Measurements from ENCODE around the gene ST8SIA5. TPM values are rescaled to one million over a fixed set of nuclear protein-coding genes. Genes with fewer than 3 reads are reported as not detected.

Gene ST8SIA5
- total and polyA plus RNA-seq, 9 of the 15 experiments (the other 6 are each of a cell fraction or from before 2014, with no cell fraction given) = 0.03 to 0.33 (median 0.06) TPM; not detected in 5

DNA sequence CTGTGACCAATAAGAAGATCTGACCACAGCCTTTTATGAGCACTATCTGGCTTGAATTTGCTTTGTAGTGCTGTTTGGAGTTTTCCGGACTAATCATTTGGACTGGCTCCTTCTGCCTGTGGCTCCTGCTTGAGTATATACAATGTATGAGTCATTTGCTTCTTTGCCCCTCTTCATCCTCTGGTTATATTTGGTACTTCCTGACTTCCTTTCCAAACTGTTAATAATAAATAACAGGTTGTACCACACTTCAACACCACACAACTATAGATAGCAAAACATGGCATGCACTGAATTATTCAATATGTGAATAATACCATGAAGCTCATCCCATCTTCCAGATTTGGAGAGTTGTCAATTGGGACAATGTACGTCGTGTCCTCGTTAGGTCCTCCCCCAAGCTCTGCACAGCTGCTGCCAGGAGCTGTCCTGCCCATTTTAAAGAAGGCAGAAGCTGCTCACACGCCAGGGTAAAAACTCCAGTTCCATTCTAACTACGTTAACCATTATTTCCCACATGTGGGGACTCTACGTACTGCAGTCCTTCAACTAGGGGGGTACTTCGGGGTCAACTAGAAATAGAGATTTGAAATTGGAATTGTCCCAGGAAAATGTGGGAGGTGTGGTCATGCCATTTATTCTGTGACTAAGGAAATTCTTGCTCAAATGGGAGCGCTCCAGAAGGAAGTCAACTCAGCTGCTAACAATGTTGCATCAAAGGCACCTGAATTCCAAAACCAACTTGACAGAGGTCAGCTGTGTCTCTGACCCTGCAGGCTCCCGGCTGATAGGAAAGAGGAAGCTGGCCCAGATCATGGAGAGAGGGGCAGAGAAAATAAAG lies 38.1 kb downstream of the ST8SIA5 start:
- no peak overlapping the region for H2AFZ ChIP-seq (ENCODE audit: low read depth, low read length)
- no peak for DNase-seq (ENCODE audit: extremely low read depth in 1 of 4, low spot score in 3 of 4)
- H3K27ac ChIP-seq (ENCODE audit: extremely low read depth, low read depth, low read length) = no peak overlapping the region
- ChIA-PET CTCF (ENCODE audit: low intra/inter-chr PET ratio) (no interaction called here), POLR2A (interaction anchor here (0.8 kb wide), 1 partner anchor 33 kb away, joined by 3 read pairs; no protein-coding TSS in a partner anchor)
- TF ChIP-seq ELF1 (tag; IDR thresholded peaks at IDR 0.05) (no peak), RFX7 (CRISPR knock-in tag; IDR thresholded peaks at IDR 0.05) (no peak), KLF16 (IDR thresholded peaks at IDR 0.05) (no peak)
- in situ Hi-C loops (cut with MboI) = no loop called here
- H3K9me1 ChIP-seq (ENCODE audit: control insufficient read depth, insufficient read depth, low read length) = no peaks in the 10 kb centered on the region
- no peak overlapping the region for H3K4me2 ChIP-seq (ENCODE audit: insufficient read depth, low read length)
- no peak overlapping the region for H3K4me3 ChIP-seq
- H3K9ac ChIP-seq (ENCODE audit: insufficient read depth in 1 of 2, low read depth in 2 of 2, low read length in 2 of 2) = no peak overlapping the region
- no peaks in the 10 kb centered on the region for H3K9me3 ChIP-seq (replicated peaks; ENCODE audit: control insufficient read depth, insufficient read depth, low read depth, low read length)
- no TSS peak for BruUV-seq (replicated peaks)
- no peaks in the 10 kb centered on the region for H4K20me1 ChIP-seq (replicated peaks; ENCODE audit: control insufficient read depth, insufficient read depth, low read length)
- no peaks in the 10 kb centered on the region for H3K36me3 ChIP-seq (ENCODE audit: control insufficient read depth, insufficient read depth, low read length)
- FAIRE-seq = no peak
- intact Hi-C loops (cut with micrococcal nuclease) = no loop called here
- no peaks in the 10 kb centered on the region for H3K79me2 ChIP-seq (ENCODE audit: control insufficient read depth, insufficient read depth, low read length)
- WGBS (ENCODE audit: insufficient coverage, low coverage, missing lambda C conversion rate) = 0% methylated on average over 10 of the region's 10 CpGs
- H3K27me3 ChIP-seq (ENCODE audit: control insufficient read depth in 2 of 2, insufficient read depth in 2 of 2, low read length in 2 of 2) = peaks cover 0 to 35% of the 10 kb centered on the region in 2 experiments; a peak in 2 of 5 replicates
- ATAC-seq = no peak
- H3K4me1 ChIP-seq (replicated peaks in 1 of 2; ENCODE audit: control insufficient read depth in 2 of 2, insufficient read depth in 2 of 2, low read length in 2 of 2) = no peaks in the 10 kb centered on the region

DNA sequence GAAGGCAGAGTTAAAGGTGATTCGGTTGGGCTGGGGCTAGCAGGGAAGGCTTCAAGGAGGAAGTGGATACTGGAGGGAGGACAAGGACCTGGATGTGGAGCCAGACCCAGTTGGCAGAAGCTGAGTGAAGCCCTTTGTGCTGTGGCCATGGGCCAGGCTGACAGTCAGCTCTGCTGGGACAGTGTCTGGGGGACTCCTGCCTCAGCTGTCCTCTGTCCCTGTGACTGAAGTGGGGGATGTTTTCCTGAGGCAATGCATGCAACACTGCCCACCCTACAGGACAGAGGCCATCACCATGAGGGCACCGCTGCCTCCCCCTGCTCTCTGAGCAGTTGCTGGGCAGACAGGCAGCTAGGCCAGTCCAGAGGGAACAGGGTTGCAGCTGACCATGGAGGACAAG lies 40.0 kb downstream of the ST8SIA5 start:
- intact Hi-C loops (cut with micrococcal nuclease) (no loop called here), in situ Hi-C loops (cut with MboI) (no loop called here)
- no peak overlapping the region for H3K4me3 ChIP-seq
- ATAC-seq (no peak), FAIRE-seq (no peak), DNase-seq (ENCODE audit: extremely low read depth in 1 of 4, low spot score in 3 of 4) (no peak)
- H4K20me1 ChIP-seq (replicated peaks; ENCODE audit: control insufficient read depth, insufficient read depth, low read length) = no peaks in the 10 kb centered on the region; the same call in 1 of the 2 replicates
- peaks cover 0 to 4% of the 10 kb centered on the region in 2 experiments; a peak in 3 of 5 replicates for H3K4me1 ChIP-seq (replicated peaks in 1 of 2; ENCODE audit: control insufficient read depth in 2 of 2, insufficient read depth in 2 of 2, low read length in 2 of 2)
- WGBS (ENCODE audit: insufficient coverage, low coverage, missing lambda C conversion rate) = 0% methylated on average over 2 of the region's 2 CpGs
- POLR2A ChIA-PET = no interaction called here
- H3K27me3 ChIP-seq (ENCODE audit: control insufficient read depth in 2 of 2, insufficient read depth in 2 of 2, low read length in 2 of 2) = peaks cover 0 to 37% of the 10 kb centered on the region in 2 experiments; a peak in 2 of 5 replicates
- H3K9ac ChIP-seq (ENCODE audit: insufficient read depth in 1 of 2, low read depth in 2 of 2, low read length in 2 of 2) = no peak overlapping the region; a peak in 1 of 4 replicates
- no peaks in the 10 kb centered on the region for H3K79me2 ChIP-seq (ENCODE audit: control insufficient read depth, insufficient read depth, low read length)
- BruUV-seq (replicated peaks) = no TSS peak
- no peak overlapping the region for H3K4me2 ChIP-seq (ENCODE audit: insufficient read depth, low read length)
- H3K9me3 ChIP-seq (replicated peaks; ENCODE audit: control insufficient read depth, insufficient read depth, low read depth, low read length) = no peaks in the 10 kb centered on the region
- H2AFZ ChIP-seq (ENCODE audit: low read depth, low read length) = no peak overlapping the region
- CTCF ChIA-PET (ENCODE audit: low intra/inter-chr PET ratio) = no interaction called here
- no peak overlapping the region for H3K27ac ChIP-seq (ENCODE audit: extremely low read depth, low read depth, low read length)
- H3K36me3 ChIP-seq (ENCODE audit: control insufficient read depth, insufficient read depth, low read length) = no peaks in the 10 kb centered on the region
- no peaks in the 10 kb centered on the region for H3K9me1 ChIP-seq (ENCODE audit: control insufficient read depth, insufficient read depth, low read length)
- no peak for TF ChIP-seq TCFL5 (CRISPR knock-in tag; conservative IDR thresholded peaks at IDR 0.05)
- TF ChIP-seq RBM39 (optimal IDR thresholded peaks at IDR 0.05; ENCODE audit: low read depth, low read length) = no peak
- TF ChIP-seq HMG20A (CRISPR knock-in tag; conservative IDR thresholded peaks at IDR 0.05) = no peak
- TF ChIP-seq, protein P1, sequence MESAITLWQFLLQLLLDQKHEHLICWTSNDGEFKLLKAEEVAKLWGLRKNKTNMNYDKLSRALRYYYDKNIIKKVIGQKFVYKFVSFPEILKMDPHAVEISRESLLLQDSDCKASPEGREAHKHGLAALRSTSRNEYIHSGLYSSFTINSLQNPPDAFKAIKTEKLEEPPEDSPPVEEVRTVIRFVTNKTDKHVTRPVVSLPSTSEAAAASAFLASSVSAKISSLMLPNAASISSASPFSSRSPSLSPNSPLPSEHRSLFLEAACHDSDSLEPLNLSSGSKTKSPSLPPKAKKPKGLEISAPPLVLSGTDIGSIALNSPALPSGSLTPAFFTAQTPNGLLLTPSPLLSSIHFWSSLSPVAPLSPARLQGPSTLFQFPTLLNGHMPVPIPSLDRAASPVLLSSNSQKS (CRISPR knock-in tag; IDR thresholded peaks at IDR 0.05) = no peak
- TF ChIP-seq POU5F1 (IDR thresholded peaks at IDR 0.05; ENCODE audit: borderline replicate concordance, low read depth, low read length, partially characterized antibody) = no peak
- no peak for TF ChIP-seq ATF1 (CRISPR knock-in tag; IDR thresholded peaks at IDR 0.05)
- no peak for TF ChIP-seq ATF1 (tag; IDR thresholded peaks at IDR 0.05)
- TF ChIP-seq GTF2E2 (tag; IDR thresholded peaks at IDR 0.05) = no peak
- no peak for TF ChIP-seq MCM7 (IDR thresholded peaks at IDR 0.05)
- TF ChIP-seq MTF1 (CRISPR knock-in tag; IDR thresholded peaks at IDR 0.05; ENCODE audit: borderline replicate concordance) = no peak
- TF ChIP-seq KLF16 (IDR thresholded peaks at IDR 0.05) = no peak
- no peak for TF ChIP-seq NBN (IDR thresholded peaks at IDR 0.05; ENCODE audit: low read depth)
- no peak for TF ChIP-seq NR2C1 (IDR thresholded peaks at IDR 0.05)
- TF ChIP-seq NR2C1 (tag; IDR thresholded peaks at IDR 0.05) = no peak
- no peak for TF ChIP-seq NR1H2 (CRISPR knock-in tag; IDR thresholded peaks at IDR 0.05)
- TF ChIP-seq PML (IDR thresholded peaks at IDR 0.05; ENCODE audit: low read length) = no peak
